Mesenchymal stem cell (in vitro differentiated cells and primary cell): ENCODE data around the gene RASGEF1C.

Experiments used
- DNase-seq: peaks from one replicate; pipeline ENCODE4 v3.0.0-alpha.2; 2013
- H2AFZ ChIP-seq: one replicate; pipeline ENCODE4 v1.6.1; 2013; ENCODE audit warnings: low read depth, mild to moderate bottlenecking, control low read depth, inconsistent platforms, low read length, moderate library complexity
- H2AK5ac ChIP-seq: 2 replicates; pipeline ENCODE4 v1.6.1; 2013; ENCODE audit warnings: low read length, moderate library complexity, mild to moderate bottlenecking, inconsistent platforms; ENCODE audit not compliant: severe bottlenecking
- H2BK120ac ChIP-seq: one replicate; pipeline ENCODE4 v1.6.1; 2013; ENCODE audit warnings: low read depth, mild to moderate bottlenecking, inconsistent platforms, low read length, moderate library complexity
- H2BK12ac ChIP-seq, 2 experiments: one replicate each; pipeline ENCODE4 v1.6.1; 2013; ENCODE audit warnings: inconsistent platforms in 2 of 2, low read length in 2 of 2, mild to moderate bottlenecking in 2 of 2, moderate library complexity in 2 of 2, control low read depth in 1 of 2
- H2BK15ac ChIP-seq: one replicate; pipeline ENCODE4 v1.6.1; 2013; ENCODE audit warnings: mild to moderate bottlenecking, low read depth, inconsistent platforms; ENCODE audit not compliant: poor library complexity, severe bottlenecking
- H2BK5ac ChIP-seq: 2 replicates; pipeline ENCODE4 v1.6.1; 2013; ENCODE audit warnings: low read depth, mild to moderate bottlenecking, low read length, control low read depth, inconsistent platforms; ENCODE audit not compliant: poor library complexity, severe bottlenecking
- H3K14ac ChIP-seq, 2 experiments: one replicate each; pipeline ENCODE4 v1.6.1; 2013; ENCODE audit warnings: inconsistent platforms in 2 of 2, low read length in 2 of 2, control low read depth in 1 of 2, mild to moderate bottlenecking in 1 of 2, moderate library complexity in 1 of 2
- H3K18ac ChIP-seq, 2 experiments: one replicate each; pipeline ENCODE4 v1.6.1; 2013; ENCODE audit warnings: inconsistent platforms in 2 of 2, low read length in 2 of 2, control low read depth in 1 of 2, low read depth in 1 of 2, mild to moderate bottlenecking in 1 of 2
- H3K23ac ChIP-seq, 2 experiments: one replicate each; pipeline ENCODE4 v1.6.1; 2013; ENCODE audit warnings: inconsistent platforms in 2 of 2, low read length in 2 of 2, mild to moderate bottlenecking in 2 of 2, moderate library complexity in 2 of 2, control low read depth in 1 of 2
- H3K27ac ChIP-seq: 2 replicates; pipeline ENCODE4 v1.5.1; 2013; ENCODE audit warnings: mild to moderate bottlenecking, moderate library complexity, low read length, control low read depth, inconsistent platforms; ENCODE audit not compliant: poor library complexity, severe bottlenecking
- H3K27me3 ChIP-seq, 2 experiments: 2 replicates each; pipeline versions ENCODE4 v1.6.1 to v1.7.0; 2013; ENCODE audit warnings: low read length in 2 of 2, mild to moderate bottlenecking in 2 of 2, moderate library complexity in 2 of 2, control low read depth in 1 of 2, inconsistent platforms in 1 of 2; ENCODE audit not compliant: control insufficient read depth in 1 of 2, insufficient read depth in 1 of 2
- H3K36me3 ChIP-seq, 2 experiments: 2 replicates each; pipeline versions ENCODE4 v1.6.1 to v1.7.0; 2013; ENCODE audit warnings: low read length in 2 of 2, control low read depth in 1 of 2, inconsistent platforms in 1 of 2, low read depth in 1 of 2, mild to moderate bottlenecking in 1 of 2; ENCODE audit not compliant: insufficient read depth in 2 of 2, control insufficient read depth in 1 of 2
- H3K4ac ChIP-seq, 2 experiments: one replicate each; pipeline ENCODE4 v1.6.1; 2013; ENCODE audit warnings: inconsistent platforms in 2 of 2, low read length in 2 of 2, mild to moderate bottlenecking in 2 of 2, moderate library complexity in 2 of 2, control low read depth in 1 of 2, low read depth in 1 of 2
- H3K4me1 ChIP-seq: 2 replicates; pipeline ENCODE4 v1.6.1; 2013; ENCODE audit warnings: low read depth, low read length, control low read depth; ENCODE audit not compliant: control insufficient read depth, insufficient read depth
- H3K4me2 ChIP-seq: 2 replicates; pipeline ENCODE4 v1.6.1; 2013; ENCODE audit warnings: low read length, mild to moderate bottlenecking, inconsistent platforms; ENCODE audit not compliant: poor library complexity, severe bottlenecking
- H3K4me3 ChIP-seq, 2 experiments: 2 replicates each; pipeline versions ENCODE4 v1.5.1 to v1.7.0; 2013; ENCODE audit warnings: low read length in 2 of 2, mild to moderate bottlenecking in 2 of 2, control low read depth in 1 of 2, low read depth in 1 of 2; ENCODE audit not compliant: insufficient read depth in 1 of 2
- H3K79me1 ChIP-seq: replicated peaks from 2 replicates; pipeline ENCODE4 v1.6.1; 2013; ENCODE audit warnings: mild to moderate bottlenecking, control low read depth, low read length, inconsistent platforms; ENCODE audit not compliant: poor library complexity, severe bottlenecking
- H3K9ac ChIP-seq: 2 replicates; pipeline ENCODE4 v1.7.0; 2013; ENCODE audit warnings: mild to moderate bottlenecking, low read length, moderate library complexity
- H3K9me3 ChIP-seq: 2 replicates; pipeline ENCODE4 v1.7.0; 2013; ENCODE audit warnings: mild to moderate bottlenecking, low read length; ENCODE audit not compliant: control insufficient read depth
- H4K8ac ChIP-seq: one replicate; pipeline ENCODE4 v1.6.1; 2013; ENCODE audit warnings: inconsistent platforms, mild to moderate bottlenecking, low read length, moderate library complexity
- H4K91ac ChIP-seq: one replicate; pipeline ENCODE4 v1.6.1; 2013; ENCODE audit warnings: mild to moderate bottlenecking, low read length, inconsistent platforms
- WGBS: methylation state at CpG from one replicate; pipeline ENCODE4 v1.1.7; 2013; ENCODE audit warnings: mixed read lengths; 5-methylcytosine and 5-hydroxymethylcytosine counted together

Gene RASGEF1C

DNA sequence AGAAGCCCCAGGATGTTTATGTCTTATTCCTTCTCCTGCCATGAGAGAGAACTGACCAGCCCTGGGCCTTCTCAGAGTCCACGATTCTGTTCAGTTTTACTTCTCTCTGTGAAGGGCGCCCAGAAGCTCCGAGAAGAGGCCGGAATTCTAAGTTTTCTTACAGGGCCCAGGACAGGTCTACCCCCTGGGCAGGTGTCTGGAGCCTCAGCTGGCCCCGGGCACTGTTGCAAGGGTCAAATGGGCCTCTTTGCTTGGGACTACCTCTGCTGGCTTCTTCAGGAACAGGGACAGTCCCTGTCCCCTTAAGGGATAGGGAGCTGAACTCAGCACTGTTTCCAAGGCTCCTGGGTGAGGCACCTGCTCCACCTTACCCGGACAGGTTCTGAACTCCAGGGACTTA, 55.0 kb downstream of the RASGEF1C start:
- Histone ChIP-seq H3K27ac (no peak overlapping the region), H3K4ac (no peak overlapping the region)
- WGBS: 72% methylated on average over 5 of the region's 6 CpGs

DNA sequence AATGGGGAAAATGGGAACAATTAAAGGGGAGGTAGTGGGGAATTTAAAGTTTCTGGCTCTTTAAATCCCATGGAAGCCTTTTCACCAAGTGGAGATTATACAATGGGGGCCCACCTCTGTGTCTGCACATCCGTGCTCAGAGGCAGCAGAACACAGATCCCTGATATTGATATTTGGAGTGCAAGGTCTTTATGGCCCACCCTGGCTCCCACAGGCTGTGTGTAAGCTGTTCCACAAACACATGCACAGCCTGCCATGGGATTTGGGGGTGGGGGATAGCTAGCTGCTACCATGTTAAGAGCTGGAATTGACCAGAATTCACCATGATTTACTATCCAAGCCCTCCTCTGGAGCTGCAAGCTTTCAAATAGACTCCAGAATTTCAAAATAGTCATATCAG, 55.9 kb downstream of the RASGEF1C start:
- Histone ChIP-seq H4K8ac (no peak overlapping the region), H3K9ac (no peak overlapping the region), H2BK12ac (no peak overlapping the region), H3K79me1 (no peaks in the 10 kb centered on the region), H3K4ac (no peak overlapping the region), H4K91ac (no peak overlapping the region), H3K4me1 (no peaks in the 10 kb centered on the region), H3K14ac (no peak overlapping the region), H3K27ac (no peak overlapping the region), H2AK5ac (no peak overlapping the region), H3K23ac (no peak overlapping the region), H3K36me3 (no peaks in the 10 kb centered on the region), H2BK120ac (no peak overlapping the region), H3K4me3 (no peak overlapping the region), H3K9me3 (peaks cover 15% of the 10 kb centered on the region), H2AFZ (no peak overlapping the region), H3K18ac (no peak overlapping the region), H2BK15ac (no peak overlapping the region), H3K27me3 (peaks cover 0 to 15% of the 10 kb centered on the region in 2 experiments), H3K4me2 (no peak overlapping the region), H2BK5ac (no peak overlapping the region)
- WGBS: 0% methylated on average over 1 of the region's 1 CpG
- DNase-seq: no peak

More for the DNA sequence above, 55.0 kb downstream of the RASGEF1C start:
- no peak overlapping the region for H2BK12ac ChIP-seq
- no peak overlapping the region for H3K18ac ChIP-seq
- H3K4me3 ChIP-seq: no peak overlapping the region
- H3K9me3 ChIP-seq: peaks cover 15% of the 10 kb centered on the region
- H2BK5ac ChIP-seq: no peak overlapping the region
- no peak overlapping the region for H3K14ac ChIP-seq
- DNase-seq: no peak
- H2AK5ac ChIP-seq: no peak overlapping the region
- H2AFZ ChIP-seq: no peak overlapping the region
- no peak overlapping the region for H3K4me2 ChIP-seq
- H3K9ac ChIP-seq: no peak overlapping the region
- no peak overlapping the region for H2BK15ac ChIP-seq
- no peak overlapping the region for H2BK120ac ChIP-seq
- H3K36me3 ChIP-seq: no peaks in the 10 kb centered on the region
- H4K8ac ChIP-seq: no peak overlapping the region
- H3K27me3 ChIP-seq: peaks cover 0 to 20% of the 10 kb centered on the region in 2 experiments
- H3K23ac ChIP-seq: no peak overlapping the region
- no peak overlapping the region for H4K91ac ChIP-seq
- no peaks in the 10 kb centered on the region for H3K4me1 ChIP-seq
- no peaks in the 10 kb centered on the region for H3K79me1 ChIP-seq

GRCh38 chr5:180143656-180144364, 65.2 kb downstream of the RASGEF1C start:
- Histone ChIP-seq H3K18ac (no peak overlapping the region), H2AK5ac (no peak overlapping the region), H2BK12ac (no peak overlapping the region), H3K79me1 (no peaks in the 10 kb centered on the region), H4K91ac (no peak overlapping the region), H3K23ac (no peak overlapping the region), H3K27me3 (peaks cover 23 to 42% of the 10 kb centered on the region in 2 experiments), H3K9ac (no peak overlapping the region), H3K36me3 (no peaks in the 10 kb centered on the region), H2AFZ (no peak overlapping the region), H3K4me2 (no peak overlapping the region), H2BK15ac (no peak overlapping the region), H3K27ac (no peak overlapping the region), H3K9me3 (peaks cover 25% of the 10 kb centered on the region), H3K4ac (no peak overlapping the region), H4K8ac (no peak overlapping the region), H2BK5ac (no peak overlapping the region), H3K4me3 (no peak overlapping the region), H3K14ac (no peak overlapping the region), H2BK120ac (no peak overlapping the region), H3K4me1 (peaks cover 2% of the 10 kb centered on the region)
- WGBS: 80% methylated on average over 16 of the region's 16 CpGs
- no peak for DNase-seq

DNA sequence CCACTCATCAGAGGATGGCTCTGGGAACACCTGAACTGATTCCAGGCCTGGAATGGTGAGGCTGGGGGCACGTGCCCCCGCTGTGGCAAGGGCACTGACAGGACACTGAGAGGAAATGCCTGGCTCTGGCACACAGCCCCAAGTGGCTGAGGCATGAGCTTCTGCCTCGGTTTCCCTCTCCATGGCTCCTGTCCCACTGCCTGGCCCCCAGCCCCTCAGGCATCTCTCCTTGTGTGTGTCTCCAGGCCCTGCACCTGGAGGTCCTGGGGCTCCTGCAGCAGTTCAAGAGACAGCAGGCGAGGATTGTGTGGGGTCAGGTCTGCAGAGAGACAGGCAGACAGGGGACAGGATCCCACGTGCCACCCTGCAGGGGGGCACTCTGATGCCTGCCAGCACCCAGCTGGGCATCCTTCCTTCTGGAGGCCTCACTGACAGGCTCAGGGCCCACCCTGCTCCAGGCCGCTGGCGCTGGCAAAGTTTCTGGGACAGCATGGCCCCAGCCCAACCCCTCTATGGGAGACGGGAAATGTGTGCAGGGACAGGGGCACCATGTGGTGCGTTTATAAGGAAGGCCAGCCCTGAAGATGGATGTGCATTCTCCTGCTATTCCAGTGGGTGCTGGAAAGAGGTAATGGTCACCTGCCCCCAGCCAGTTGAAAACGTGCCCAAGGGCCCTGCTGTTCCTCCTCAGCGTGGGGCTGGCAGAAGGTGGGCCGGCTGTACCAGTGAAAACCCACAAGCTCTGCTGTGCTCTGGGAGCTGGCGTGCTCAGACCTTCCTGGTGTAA, 66.0 kb downstream of the RASGEF1C start:
- WGBS: 68% methylated on average over 13 of the region's 13 CpGs
- Histone ChIP-seq H3K4me2 (no peak overlapping the region), H4K8ac (no peak overlapping the region), H3K23ac (no peak overlapping the region), H2AK5ac (no peak overlapping the region), H2BK5ac (no peak overlapping the region), H3K4me1 (peaks cover 2% of the 10 kb centered on the region), H2BK12ac (no peak overlapping the region), H2BK120ac (no peak overlapping the region), H3K4me3 (no peak overlapping the region), H4K91ac (no peak overlapping the region), H3K14ac (no peak overlapping the region), H3K9me3 (peaks cover 25% of the 10 kb centered on the region), H3K79me1 (no peaks in the 10 kb centered on the region), H3K4ac (no peak overlapping the region), H3K27ac (no peak overlapping the region), H3K27me3 (peaks cover 29 to 49% of the 10 kb centered on the region in 2 experiments), H3K36me3 (no peaks in the 10 kb centered on the region), H3K18ac (no peak overlapping the region), H2AFZ (no peak overlapping the region), H3K9ac (no peak overlapping the region), H2BK15ac (no peak overlapping the region)
- no peak for DNase-seq
